Measurements from ENCODE around the gene ADPRH. TPM values are rescaled to one million over a fixed set of nuclear protein-coding genes. Genes with fewer than 3 reads are reported as not detected.

ADPRH gene
- total and polyA plus RNA-seq, 10 of the 15 experiments (the other 5 are each of a cell fraction or from before 2014, with no cell fraction given), result 2.3 to 32.6 (median 19.0) TPM

GRCh38 chr3:119628390-119628789 lies 49.1 kb downstream of the ADPRH start (continued):
- 0 out of 2 replicates have a peak, but pooled peaks have one; percentile 13 for TF ChIP-seq PRDM15 (CRISPR knock-in tag; IDR thresholded peaks at IDR 0.05)
- no peak for TF ChIP-seq RAD21 (IDR thresholded peaks at IDR 0.05; ENCODE audit: insufficient read depth, low read depth, low read length)
- no peak for TF ChIP-seq NR2C1 (IDR thresholded peaks at IDR 0.05)
- TF ChIP-seq NKRF (conservative IDR thresholded peaks at IDR 0.05), result peak; percentile 49
- TF ChIP-seq CEBPZ (IDR thresholded peaks at IDR 0.05; ENCODE audit: low read depth, low read length), result no peak
- no peak for TF ChIP-seq BCL3 (IDR thresholded peaks at IDR 0.05; ENCODE audit: borderline replicate concordance, insufficient read depth, low read depth, low read length, poor library complexity, severe bottlenecking)
- no peak for TF ChIP-seq E2F8 (IDR thresholded peaks at IDR 0.05; ENCODE audit: low read depth, partially characterized antibody)
- TF ChIP-seq FOS (IDR thresholded peaks at IDR 0.05; ENCODE audit: borderline replicate concordance, extremely low read depth, insufficient read length), result no peak
- TF ChIP-seq CTCF (IDR thresholded peaks at IDR 0.05 in 2 of 3, conservative IDR thresholded peaks at IDR 0.05 in 1 of 3; ENCODE audit: control insufficient read depth in 2 of 3, extremely low read depth in 1 of 3, insufficient read depth in 1 of 3, low read depth in 3 of 3, low read length in 3 of 3), result no peak
- no peak for TF ChIP-seq CHD1 (IDR thresholded peaks at IDR 0.05; ENCODE audit: low read depth, low read length)
- peak; percentile 57; the same call in 1 of the 2 replicates for TF ChIP-seq DPF2 (IDR thresholded peaks at IDR 0.05)
- no peak for TF ChIP-seq ETV6 (conservative IDR thresholded peaks at IDR 0.05 in 1 of 2, IDR thresholded peaks at IDR 0.05 in 1 of 2; ENCODE audit: borderline replicate concordance in 1 of 2, low read depth in 1 of 2)
